Erythroblast (primary cell): Measurements from ENCODE around the gene NSL1.

ENCODE experiments used
- GATA1 ChIP-seq: IDR thresholded peaks from 2 replicates; pipeline ENCODE4 v1.6.1; 2011; ENCODE audit warnings: low read depth, mild to moderate bottlenecking, control low read depth, low read length, moderate library complexity
- POLR2A ChIP-seq: IDR thresholded peaks from 2 replicates; pipeline ENCODE4 v1.6.1; 2011; ENCODE audit warnings: mild to moderate bottlenecking, low read length

GRCh38 chr1:212754193-212754592 is 37.4 kb downstream of the NSL1 start:
- TF ChIP-seq POLR2A = no peak
- no peak for TF ChIP-seq GATA1
